Mesenchymal stem cell (in vitro differentiated cells and primary cell): Measurements from ENCODE around the gene GMCL2.

ENCODE experiments used
- DNase-seq: peaks from one replicate; pipeline ENCODE4 v3.0.0-alpha.2; 2013
- H2AFZ ChIP-seq: one replicate; pipeline ENCODE4 v1.6.1; 2013; ENCODE audit warnings: low read depth, mild to moderate bottlenecking, control low read depth, inconsistent platforms, low read length, moderate library complexity
- H2AK5ac ChIP-seq: 2 replicates; pipeline ENCODE4 v1.6.1; 2013; ENCODE audit warnings: low read length, moderate library complexity, mild to moderate bottlenecking, inconsistent platforms; ENCODE audit not compliant: severe bottlenecking
- H2BK120ac ChIP-seq: one replicate; pipeline ENCODE4 v1.6.1; 2013; ENCODE audit warnings: low read depth, mild to moderate bottlenecking, inconsistent platforms, low read length, moderate library complexity
- H2BK12ac ChIP-seq, 2 experiments: one replicate each; pipeline ENCODE4 v1.6.1; 2013; ENCODE audit warnings: inconsistent platforms in 2 of 2, low read length in 2 of 2, mild to moderate bottlenecking in 2 of 2, moderate library complexity in 2 of 2, control low read depth in 1 of 2
- H2BK15ac ChIP-seq: one replicate; pipeline ENCODE4 v1.6.1; 2013; ENCODE audit warnings: mild to moderate bottlenecking, low read depth, inconsistent platforms; ENCODE audit not compliant: poor library complexity, severe bottlenecking
- H2BK5ac ChIP-seq: 2 replicates; pipeline ENCODE4 v1.6.1; 2013; ENCODE audit warnings: low read depth, mild to moderate bottlenecking, low read length, control low read depth, inconsistent platforms; ENCODE audit not compliant: poor library complexity, severe bottlenecking
- H3K14ac ChIP-seq, 2 experiments: one replicate each; pipeline ENCODE4 v1.6.1; 2013; ENCODE audit warnings: inconsistent platforms in 2 of 2, low read length in 2 of 2, control low read depth in 1 of 2, mild to moderate bottlenecking in 1 of 2, moderate library complexity in 1 of 2
- H3K18ac ChIP-seq, 2 experiments: one replicate each; pipeline ENCODE4 v1.6.1; 2013; ENCODE audit warnings: inconsistent platforms in 2 of 2, low read length in 2 of 2, control low read depth in 1 of 2, low read depth in 1 of 2, mild to moderate bottlenecking in 1 of 2
- H3K23ac ChIP-seq, 2 experiments: one replicate each; pipeline ENCODE4 v1.6.1; 2013; ENCODE audit warnings: inconsistent platforms in 2 of 2, low read length in 2 of 2, mild to moderate bottlenecking in 2 of 2, moderate library complexity in 2 of 2, control low read depth in 1 of 2
- H3K27ac ChIP-seq: 2 replicates; pipeline ENCODE4 v1.5.1; 2013; ENCODE audit warnings: mild to moderate bottlenecking, moderate library complexity, low read length, control low read depth, inconsistent platforms; ENCODE audit not compliant: poor library complexity, severe bottlenecking
- H3K27me3 ChIP-seq, 2 experiments: 2 replicates each; pipeline versions ENCODE4 v1.6.1 to v1.7.0; 2013; ENCODE audit warnings: low read length in 2 of 2, mild to moderate bottlenecking in 2 of 2, moderate library complexity in 2 of 2, control low read depth in 1 of 2, inconsistent platforms in 1 of 2; ENCODE audit not compliant: control insufficient read depth in 1 of 2, insufficient read depth in 1 of 2
- H3K36me3 ChIP-seq, 2 experiments: 2 replicates each; pipeline versions ENCODE4 v1.6.1 to v1.7.0; 2013; ENCODE audit warnings: low read length in 2 of 2, control low read depth in 1 of 2, inconsistent platforms in 1 of 2, low read depth in 1 of 2, mild to moderate bottlenecking in 1 of 2; ENCODE audit not compliant: insufficient read depth in 2 of 2, control insufficient read depth in 1 of 2
- H3K4ac ChIP-seq, 2 experiments: one replicate each; pipeline ENCODE4 v1.6.1; 2013; ENCODE audit warnings: inconsistent platforms in 2 of 2, low read length in 2 of 2, mild to moderate bottlenecking in 2 of 2, moderate library complexity in 2 of 2, control low read depth in 1 of 2, low read depth in 1 of 2
- H3K4me1 ChIP-seq: 2 replicates; pipeline ENCODE4 v1.6.1; 2013; ENCODE audit warnings: low read depth, low read length, control low read depth; ENCODE audit not compliant: control insufficient read depth, insufficient read depth
- H3K4me2 ChIP-seq: 2 replicates; pipeline ENCODE4 v1.6.1; 2013; ENCODE audit warnings: low read length, mild to moderate bottlenecking, inconsistent platforms; ENCODE audit not compliant: poor library complexity, severe bottlenecking
- H3K4me3 ChIP-seq, 2 experiments: 2 replicates each; pipeline versions ENCODE4 v1.5.1 to v1.7.0; 2013; ENCODE audit warnings: low read length in 2 of 2, mild to moderate bottlenecking in 2 of 2, control low read depth in 1 of 2, low read depth in 1 of 2; ENCODE audit not compliant: insufficient read depth in 1 of 2
- H3K79me1 ChIP-seq: replicated peaks from 2 replicates; pipeline ENCODE4 v1.6.1; 2013; ENCODE audit warnings: mild to moderate bottlenecking, control low read depth, low read length, inconsistent platforms; ENCODE audit not compliant: poor library complexity, severe bottlenecking
- H3K9ac ChIP-seq: 2 replicates; pipeline ENCODE4 v1.7.0; 2013; ENCODE audit warnings: mild to moderate bottlenecking, low read length, moderate library complexity
- H3K9me3 ChIP-seq: 2 replicates; pipeline ENCODE4 v1.7.0; 2013; ENCODE audit warnings: mild to moderate bottlenecking, low read length; ENCODE audit not compliant: control insufficient read depth
- H4K8ac ChIP-seq: one replicate; pipeline ENCODE4 v1.6.1; 2013; ENCODE audit warnings: inconsistent platforms, mild to moderate bottlenecking, low read length, moderate library complexity
- H4K91ac ChIP-seq: one replicate; pipeline ENCODE4 v1.6.1; 2013; ENCODE audit warnings: mild to moderate bottlenecking, low read length, inconsistent platforms
- WGBS: methylation state at CpG from one replicate; pipeline ENCODE4 v1.1.7; 2013; ENCODE audit warnings: mixed read lengths; 5-methylcytosine and 5-hydroxymethylcytosine counted together

Gene GMCL2

GRCh38 chr5:178186427-178186826, 744 bp downstream of the GMCL2 start:
- Histone ChIP-seq H3K4me3 (no peak overlapping the region), H2BK15ac (no peak overlapping the region), H3K4ac (no peak overlapping the region), H3K27me3 (no peaks in the 10 kb centered on the region), H3K23ac (no peak overlapping the region), H2BK120ac (no peak overlapping the region), H3K79me1 (no peaks in the 10 kb centered on the region), H2BK5ac (no peak overlapping the region), H3K4me2 (no peak overlapping the region), H3K36me3 (no peaks in the 10 kb centered on the region), H3K9ac (no peak overlapping the region), H2BK12ac (no peak overlapping the region), H4K91ac (no peak overlapping the region), H4K8ac (no peak overlapping the region), H3K9me3 (no peaks in the 10 kb centered on the region), H3K14ac (no peak overlapping the region), H3K4me1 (no peaks in the 10 kb centered on the region), H3K18ac (no peak overlapping the region), H2AK5ac (no peak overlapping the region), H3K27ac (no peak overlapping the region), H2AFZ (no peak overlapping the region)
- 89% methylated on average over 6 of the region's 6 CpGs for WGBS
- no peak for DNase-seq

DNA sequence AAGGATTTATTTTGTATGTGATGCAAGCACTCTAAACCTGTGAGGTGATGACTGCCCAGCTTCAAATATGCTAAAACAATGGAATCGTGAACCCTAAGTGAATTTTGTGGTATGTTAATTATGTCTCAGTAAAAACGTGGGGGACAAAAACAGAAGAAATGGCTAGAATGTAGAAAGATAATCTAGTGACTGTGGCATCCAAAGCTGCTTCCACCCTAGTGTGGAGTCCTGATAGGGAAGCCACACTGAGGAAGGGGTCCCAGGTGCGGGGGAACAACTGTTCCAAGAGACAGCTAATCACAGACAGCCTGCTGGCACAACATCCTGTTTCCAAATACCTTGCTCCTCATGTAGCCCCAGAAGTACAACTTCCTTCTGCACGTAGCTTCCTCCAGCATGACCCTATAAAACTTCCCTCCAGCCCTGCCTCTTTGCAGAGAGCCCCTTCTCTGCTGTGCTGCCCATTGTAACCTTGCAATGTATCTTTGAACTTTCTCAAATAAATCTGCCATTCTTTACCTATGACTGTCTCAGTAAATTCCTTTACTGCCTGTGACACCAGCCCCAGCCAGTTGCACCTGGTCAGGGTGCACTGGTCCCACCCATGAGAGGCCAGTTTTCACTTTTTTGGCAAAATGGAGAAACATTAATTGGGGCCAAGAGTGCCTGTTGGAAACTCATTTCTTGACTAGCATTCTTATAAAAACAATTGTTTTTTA, 4.9 kb downstream of the GMCL2 start:
- no peaks in the 10 kb centered on the region for H3K79me1 ChIP-seq
- H4K91ac ChIP-seq: no peak overlapping the region
- H2BK5ac ChIP-seq: no peak overlapping the region
- no peak overlapping the region for H3K18ac ChIP-seq
- no peak overlapping the region for H2AFZ ChIP-seq
- no peak overlapping the region for H3K27ac ChIP-seq
- no peak overlapping the region for H2AK5ac ChIP-seq
- no peak overlapping the region for H4K8ac ChIP-seq
- no peak overlapping the region for H3K4me3 ChIP-seq
- no peak overlapping the region for H3K4me2 ChIP-seq
- peaks cover 0 to 2% of the 10 kb centered on the region in 2 experiments for H3K27me3 ChIP-seq
- H2BK12ac ChIP-seq: no peak overlapping the region
- H3K14ac ChIP-seq: no peak overlapping the region
- no peak overlapping the region for H3K9ac ChIP-seq
- no peaks in the 10 kb centered on the region for H3K36me3 ChIP-seq
- no peaks in the 10 kb centered on the region for H3K4me1 ChIP-seq
- H3K9me3 ChIP-seq: peaks cover 11% of the 10 kb centered on the region
- H2BK15ac ChIP-seq: no peak overlapping the region
- DNase-seq: no peak
- H3K23ac ChIP-seq: no peak overlapping the region
- 51% methylated on average over 4 of the region's 4 CpGs for WGBS
- H3K4ac ChIP-seq: no peak overlapping the region
- no peak overlapping the region for H2BK120ac ChIP-seq

DNA sequence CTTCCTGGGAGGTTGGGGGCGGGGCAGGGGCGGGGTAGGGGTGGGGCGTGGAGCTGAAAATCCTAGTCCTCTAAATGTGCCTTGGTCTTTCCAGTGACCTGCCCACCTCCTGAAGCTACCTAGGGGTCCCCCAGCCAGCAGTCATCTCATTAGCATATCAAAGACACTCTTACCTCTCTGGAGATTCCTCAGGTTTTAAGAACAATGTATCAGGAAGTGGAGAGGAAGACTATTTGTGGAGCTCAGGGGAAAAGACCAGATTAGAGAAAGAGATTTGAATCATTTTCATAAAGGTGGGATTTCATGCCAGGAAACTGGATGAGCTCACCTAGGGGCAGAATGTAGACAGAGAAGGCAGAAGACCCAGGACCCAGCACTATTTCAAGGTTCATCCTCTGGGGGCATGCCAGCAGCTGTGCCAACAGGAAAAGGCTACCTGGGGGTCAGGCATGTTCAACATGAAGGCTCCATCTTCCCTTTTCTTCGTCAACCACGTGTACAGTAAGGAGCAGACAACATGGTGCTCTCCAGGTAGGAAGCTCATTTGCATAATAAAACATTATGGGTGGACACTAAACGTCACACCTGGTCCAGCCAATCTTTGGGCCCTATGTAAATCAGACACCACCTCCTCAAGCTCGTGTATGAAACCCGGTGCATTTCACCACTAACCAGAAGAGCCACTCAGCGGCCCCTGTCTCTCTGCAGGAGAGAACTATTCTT, 6.9 kb downstream of the GMCL2 start:
- H3K36me3 ChIP-seq: no peaks in the 10 kb centered on the region
- H3K14ac ChIP-seq: no peak overlapping the region
- no peak for DNase-seq
- H3K4me3 ChIP-seq: no peak overlapping the region
- H4K91ac ChIP-seq: no peak overlapping the region
- H3K27ac ChIP-seq: no peak overlapping the region
- H2BK15ac ChIP-seq: no peak overlapping the region
- no peak overlapping the region for H3K9ac ChIP-seq
- H3K4me2 ChIP-seq: no peak overlapping the region
- H3K18ac ChIP-seq: no peak overlapping the region
- no peak overlapping the region for H2AFZ ChIP-seq
- H2BK5ac ChIP-seq: no peak overlapping the region
- H3K27me3 ChIP-seq: peaks cover 0 to 2% of the 10 kb centered on the region in 2 experiments
- no peak overlapping the region for H3K4ac ChIP-seq
- H3K79me1 ChIP-seq: no peaks in the 10 kb centered on the region
- H2AK5ac ChIP-seq: no peak overlapping the region
- H4K8ac ChIP-seq: no peak overlapping the region
- no peak overlapping the region for H2BK120ac ChIP-seq
- no peaks in the 10 kb centered on the region for H3K4me1 ChIP-seq
- H3K23ac ChIP-seq: no peak overlapping the region
- peaks cover 11% of the 10 kb centered on the region for H3K9me3 ChIP-seq
- H2BK12ac ChIP-seq: no peak overlapping the region
- 20% methylated on average over 5 of the region's 9 CpGs for WGBS

DNA sequence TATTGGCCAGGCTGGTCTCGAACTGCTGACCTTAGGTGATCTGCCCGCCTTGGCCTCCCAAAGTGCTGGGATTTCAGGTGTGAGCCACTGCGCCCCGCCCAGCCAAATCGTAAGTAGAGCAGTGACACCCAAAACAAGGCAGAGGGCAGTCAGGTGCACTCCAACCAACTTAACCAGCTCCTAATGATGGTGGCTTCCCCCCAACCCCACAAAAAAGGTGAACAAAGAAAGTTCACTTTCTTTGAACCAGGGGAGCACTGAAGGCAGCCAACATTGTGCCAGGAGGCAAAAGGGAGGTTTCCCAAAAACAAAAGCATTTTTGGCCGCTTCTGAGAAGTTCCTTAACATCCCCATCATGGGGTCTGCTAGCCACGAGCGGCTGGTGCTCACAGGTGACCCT, 9.6 kb downstream of the GMCL2 start:
- Histone ChIP-seq H3K4me2 (no peak overlapping the region), H3K14ac (no peak overlapping the region), H2AK5ac (no peak overlapping the region), H3K4ac (no peak overlapping the region), H3K79me1 (no peaks in the 10 kb centered on the region), H3K4me1 (no peaks in the 10 kb centered on the region), H3K9ac (no peak overlapping the region), H2BK12ac (no peak overlapping the region), H3K27ac (no peak overlapping the region), H3K18ac (no peak overlapping the region), H2BK120ac (no peak overlapping the region), H3K9me3 (peaks cover 11% of the 10 kb centered on the region), H3K4me3 (no peak overlapping the region), H2AFZ (no peak overlapping the region), H3K36me3 (no peaks in the 10 kb centered on the region), H3K27me3 (peaks cover 0 to 2% of the 10 kb centered on the region in 2 experiments), H2BK5ac (no peak overlapping the region), H4K91ac (no peak overlapping the region), H3K23ac (no peak overlapping the region), H2BK15ac (no peak overlapping the region), H4K8ac (no peak overlapping the region)
- DNase-seq: no peak
- 82% methylated on average over 8 of the region's 8 CpGs for WGBS
